ENCODE measurements around the gene IL20RA. TPM values are rescaled to one million over a fixed set of nuclear protein-coding genes. Genes with fewer than 3 reads are reported as not detected.

The IL20RA gene
- total RNA-seq, 1 donor from 2014 or later = 21.9 TPM

DNA sequence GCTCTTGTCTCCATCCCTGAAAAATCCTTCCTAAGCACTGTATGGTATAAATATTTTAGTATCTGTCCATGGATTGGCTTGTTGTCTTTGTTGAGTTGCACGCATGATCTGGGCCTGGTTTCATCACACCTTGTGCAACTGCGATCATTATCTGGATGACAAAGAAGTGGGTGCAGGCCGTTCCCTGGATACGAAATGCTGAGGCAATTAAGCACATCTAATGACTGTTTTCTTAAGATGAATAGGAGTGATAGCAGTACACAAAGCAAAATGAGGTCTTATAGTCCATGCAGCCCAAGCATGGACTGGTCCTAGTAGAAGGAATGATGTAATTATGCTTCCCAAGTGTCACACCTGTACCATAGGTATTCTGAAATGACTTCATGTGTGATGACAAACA is 74.8 kb downstream of the IL20RA start:
- intact Hi-C loops (cut with DNase I) = no loop called here
- Histone ChIP-seq H3K27me3 (no peaks in the 10 kb centered on the region), H3K36me3 (no peaks in the 10 kb centered on the region), H3K4me3 (no peak overlapping the region), H3K4me1 (no peaks in the 10 kb centered on the region), H3K9me3 (no peaks in the 10 kb centered on the region), H3K27ac (no peak overlapping the region)
- TF ChIP-seq, protein P1, sequence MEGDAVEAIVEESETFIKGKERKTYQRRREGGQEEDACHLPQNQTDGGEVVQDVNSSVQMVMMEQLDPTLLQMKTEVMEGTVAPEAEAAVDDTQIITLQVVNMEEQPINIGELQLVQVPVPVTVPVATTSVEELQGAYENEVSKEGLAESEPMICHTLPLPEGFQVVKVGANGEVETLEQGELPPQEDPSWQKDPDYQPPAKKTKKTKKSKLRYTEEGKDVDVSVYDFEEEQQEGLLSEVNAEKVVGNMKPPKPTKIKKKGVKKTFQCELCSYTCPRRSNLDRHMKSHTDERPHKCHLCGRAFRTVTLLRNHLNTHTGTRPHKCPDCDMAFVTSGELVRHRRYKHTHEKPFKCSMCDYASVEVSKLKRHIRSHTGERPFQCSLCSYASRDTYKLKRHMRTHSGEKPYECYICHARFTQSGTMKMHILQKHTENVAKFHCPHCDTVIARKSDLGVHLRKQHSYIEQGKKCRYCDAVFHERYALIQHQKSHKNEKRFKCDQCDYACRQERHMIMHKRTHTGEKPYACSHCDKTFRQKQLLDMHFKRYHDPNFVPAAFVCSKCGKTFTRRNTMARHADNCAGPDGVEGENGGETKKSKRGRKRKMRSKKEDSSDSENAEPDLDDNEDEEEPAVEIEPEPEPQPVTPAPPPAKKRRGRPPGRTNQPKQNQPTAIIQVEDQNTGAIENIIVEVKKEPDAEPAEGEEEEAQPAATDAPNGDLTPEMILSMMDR (IDR thresholded peaks at IDR 0.05) = no peak
- TF ChIP-seq POLR2AphosphoS5 (IDR thresholded peaks at IDR 0.05; ENCODE audit: insufficient read depth in 1 of 2, low read depth in 1 of 2) (no peak), POLR2A (IDR thresholded peaks at IDR 0.05) (no peak)
- DNase-seq (ENCODE audit: extremely low spot score in 2 of 2) = no peak

DNA sequence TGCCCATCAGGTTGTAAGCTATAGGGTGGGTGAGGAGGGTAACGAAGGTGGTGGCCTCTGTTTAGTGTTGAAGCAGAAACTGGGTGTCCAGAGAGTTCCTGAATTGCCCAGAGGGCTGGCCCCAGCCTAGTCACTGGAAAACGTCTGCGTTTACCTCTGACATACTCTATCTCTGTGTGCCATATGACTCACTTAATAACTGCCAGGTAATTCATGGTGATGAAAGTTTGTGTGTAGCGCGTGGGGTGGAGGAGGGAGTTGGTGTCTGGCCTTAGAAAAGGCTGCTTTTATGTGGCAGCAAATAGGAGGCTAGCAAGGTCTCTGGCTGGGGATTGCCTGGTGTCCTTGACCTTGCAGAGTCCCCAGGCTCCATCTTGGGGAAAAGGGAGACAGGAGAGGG is 75.3 kb downstream of the IL20RA start:
- H3K27me3 ChIP-seq = no peaks in the 10 kb centered on the region
- DNase-seq (ENCODE audit: extremely low spot score in 2 of 2) = no peak
- H3K27ac ChIP-seq = no peak overlapping the region
- no peak overlapping the region for H3K4me3 ChIP-seq
- intact Hi-C loops (cut with DNase I) = no loop called here
- no peaks in the 10 kb centered on the region for H3K9me3 ChIP-seq
- TF ChIP-seq POLR2AphosphoS5 (IDR thresholded peaks at IDR 0.05; ENCODE audit: insufficient read depth in 1 of 2, low read depth in 1 of 2) (no peak), POLR2A (IDR thresholded peaks at IDR 0.05) (no peak)
- TF ChIP-seq, protein P1 (IDR thresholded peaks at IDR 0.05) = no peak
- H3K4me1 ChIP-seq = no peaks in the 10 kb centered on the region
- H3K36me3 ChIP-seq = no peaks in the 10 kb centered on the region

DNA sequence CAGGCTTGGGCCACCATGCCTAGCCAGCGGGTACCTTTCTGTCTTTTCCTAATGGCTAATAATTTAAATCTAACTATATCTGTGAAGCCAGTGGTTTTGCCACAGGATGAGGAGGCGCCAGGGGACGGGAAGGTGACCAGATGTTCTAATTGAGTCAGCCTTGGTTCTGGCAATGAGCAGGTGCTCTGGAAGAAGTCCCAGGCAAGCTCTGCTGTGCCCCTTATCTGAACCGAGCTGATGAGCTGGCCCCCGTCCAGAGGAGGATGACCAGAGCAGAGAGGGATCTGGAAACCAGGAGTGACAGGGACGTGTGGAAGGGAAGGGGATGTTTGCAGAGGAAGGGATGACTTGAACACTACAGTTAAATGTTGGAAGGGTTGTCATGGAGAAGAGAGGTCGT is 75.9 kb downstream of the IL20RA start:
- Histone ChIP-seq H3K4me1 (no peaks in the 10 kb centered on the region), H3K27ac (no peak overlapping the region), H3K4me3 (no peak overlapping the region), H3K36me3 (no peaks in the 10 kb centered on the region), H3K9me3 (no peaks in the 10 kb centered on the region), H3K27me3 (no peaks in the 10 kb centered on the region)
- intact Hi-C loops (cut with DNase I) = no loop called here
- TF ChIP-seq POLR2A (IDR thresholded peaks at IDR 0.05) = no peak
- TF ChIP-seq POLR2AphosphoS5 (IDR thresholded peaks at IDR 0.05; ENCODE audit: insufficient read depth in 1 of 2, low read depth in 1 of 2) = no peak
- TF ChIP-seq, protein P1 (IDR thresholded peaks at IDR 0.05) = no peak
- DNase-seq (ENCODE audit: extremely low spot score in 2 of 2) = no peak

DNA sequence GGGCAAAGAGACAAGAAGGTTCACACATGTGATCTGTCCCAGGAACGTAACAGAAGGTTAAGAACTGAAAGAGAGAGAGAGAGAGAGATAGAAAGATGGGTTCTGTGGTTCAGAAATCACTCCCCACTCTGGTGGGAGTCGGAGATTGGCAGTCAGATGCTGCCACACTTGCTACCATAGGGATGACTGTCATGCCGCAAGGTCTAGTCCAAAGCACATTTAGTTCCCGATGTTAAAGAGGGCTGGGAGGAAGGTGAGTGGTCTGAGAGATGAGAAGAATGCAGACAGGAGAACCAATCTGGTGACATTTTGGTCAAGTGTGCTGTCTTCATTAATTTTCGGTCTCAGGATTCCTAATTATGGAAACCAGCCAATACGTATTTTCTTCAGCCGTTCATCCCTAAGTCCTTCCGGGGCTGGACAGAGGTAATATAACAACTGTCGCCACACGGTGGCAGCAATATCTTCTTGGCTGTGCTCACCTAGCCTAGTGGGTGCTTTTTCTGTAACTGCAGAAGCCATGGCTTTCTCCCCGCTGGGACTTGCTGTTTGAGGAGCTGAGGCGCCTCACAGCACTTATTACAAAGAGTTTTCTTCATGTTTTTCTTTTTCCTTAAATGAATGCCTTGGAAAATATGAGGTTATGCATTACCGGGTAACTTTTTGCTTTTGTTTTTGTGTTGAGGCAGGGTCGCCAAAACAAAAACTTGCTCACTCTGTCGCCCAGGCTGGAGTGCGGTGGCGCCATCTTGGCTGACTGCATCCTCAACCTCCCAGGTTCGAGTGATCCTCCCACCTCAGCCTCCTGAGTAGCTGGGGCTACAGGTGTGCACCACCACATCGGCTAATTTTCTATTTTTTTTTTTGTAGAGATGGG is 76.7 kb downstream of the IL20RA start:
- Histone ChIP-seq H3K27ac (no peak overlapping the region), H3K4me1 (no peaks in the 10 kb centered on the region), H3K9me3 (no peaks in the 10 kb centered on the region), H3K36me3 (no peaks in the 10 kb centered on the region), H3K27me3 (no peaks in the 10 kb centered on the region), H3K4me3 (no peak overlapping the region)
- no peak for DNase-seq (ENCODE audit: extremely low spot score in 2 of 2)
- TF ChIP-seq POLR2A (IDR thresholded peaks at IDR 0.05) (no peak), POLR2AphosphoS5 (IDR thresholded peaks at IDR 0.05; ENCODE audit: insufficient read depth in 1 of 2, low read depth in 1 of 2) (peak in 1 of 2 donors; percentile 32)
- TF ChIP-seq, protein P1 (IDR thresholded peaks at IDR 0.05) = peak in 1 of 3 experiments; percentile 48
- intact Hi-C loops (cut with DNase I) = no loop called here

DNA sequence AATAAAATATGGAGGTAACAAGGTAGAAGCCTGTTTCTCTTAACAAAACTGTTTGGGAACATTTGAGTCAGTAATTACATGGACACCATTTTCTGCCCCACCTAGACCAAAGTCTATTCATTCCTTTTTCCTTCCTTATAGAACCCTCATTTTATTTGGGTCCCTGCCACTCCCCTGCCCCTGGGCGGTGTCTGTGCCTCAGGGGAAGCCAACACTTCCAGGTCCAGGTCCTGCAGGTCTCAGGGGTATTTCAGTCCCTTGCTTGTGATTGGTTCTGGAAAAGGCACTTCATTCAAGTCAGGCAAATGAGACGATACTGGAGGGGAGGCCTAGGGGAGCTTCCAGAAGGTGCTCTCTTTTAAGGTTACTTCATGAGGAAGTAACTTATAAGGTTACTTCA is 80.4 kb downstream of the IL20RA start:
- no peaks in the 10 kb centered on the region for H3K27me3 ChIP-seq
- no peaks in the 10 kb centered on the region for H3K4me1 ChIP-seq
- H3K9me3 ChIP-seq = no peaks in the 10 kb centered on the region
- H3K27ac ChIP-seq = no peak overlapping the region
- H3K4me3 ChIP-seq = no peak overlapping the region
- no peaks in the 10 kb centered on the region for H3K36me3 ChIP-seq
- intact Hi-C loops (cut with DNase I) = no loop called here
- no peak for TF ChIP-seq POLR2A (IDR thresholded peaks at IDR 0.05)
- TF ChIP-seq, protein P1 (IDR thresholded peaks at IDR 0.05) = no peak
- TF ChIP-seq POLR2AphosphoS5 (IDR thresholded peaks at IDR 0.05; ENCODE audit: insufficient read depth in 1 of 2, low read depth in 1 of 2) = no peak
- no peak for DNase-seq (ENCODE audit: extremely low spot score in 2 of 2)

Measured in vagina (tissue), 2 donors.